HepG2 (cell line): ENCODE data around the gene CLIC1. TPM values are rescaled to one million over a fixed set of nuclear protein-coding genes. Genes with fewer than 3 reads are reported as not detected.
A peak's percentile ranks its signal among the peaks of the same experiment; 100 is the strongest.

Source experiments
- AHR ChIP-seq: IDR thresholded peaks from 2 replicates; pipeline ENCODE4 v1.6.1; 2018; ENCODE audit warnings: missing genetic modification reagents, missing compliant biosample characterization
- FOSL2 ChIP-seq: sonication (generic); formaldehyde crosslinking; IDR thresholded peaks from 2 replicates; pipeline ENCODE4 v1.4.0; 2020; ENCODE audit warnings: missing genetic modification reagents
- HOXA5 ChIP-seq: sonication (generic); formaldehyde crosslinking; IDR thresholded peaks from 2 replicates; pipeline ENCODE4 v1.4.0; 2020; ENCODE audit warnings: missing genetic modification reagents
- ISL2 ChIP-seq: sonication (generic); formaldehyde crosslinking; IDR thresholded peaks from 2 replicates; pipeline ENCODE4 v1.5.0; 2020; ENCODE audit warnings: missing genetic modification reagents
- KLF9 ChIP-seq: IDR thresholded peaks from 2 replicates; pipeline ENCODE4 v1.6.1; 2016; ENCODE audit warnings: low read depth
- MATR3 ChIP-seq: sonication (generic); formaldehyde crosslinking; IDR thresholded peaks from 2 replicates; pipeline ENCODE4 v1.4.0; 2020; ENCODE audit warnings: missing genetic modification reagents
- MED8 ChIP-seq: sonication (generic); formaldehyde crosslinking; IDR thresholded peaks from 2 replicates; pipeline ENCODE4 v1.8.1; 2023; ENCODE audit warnings: mild to moderate bottlenecking, missing genetic modification reagents; ENCODE audit not compliant: insufficient replicate concordance
- MYPOP ChIP-seq: sonication (generic); formaldehyde crosslinking; IDR thresholded peaks from 2 replicates; pipeline ENCODE4 v1.8.1; 2023; ENCODE audit warnings: mild to moderate bottlenecking, moderate library complexity, missing genetic modification reagents
- NONO ChIP-seq, 2 experiments: fragments of 450-650 bp in 1 of 2; sonication (generic) in 1 of 2; formaldehyde crosslinking in 1 of 2; IDR thresholded peaks in 1 of 2; conservative IDR thresholded peaks in 1 of 2; 2 replicates each; pipeline versions ENCODE4 v1.6.1 to v1.8.0; 2017 to 2022; ENCODE audit warnings: mild to moderate bottlenecking in 1 of 2, missing genetic modification reagents in 1 of 2, moderate library complexity in 1 of 2
- RXRA ChIP-seq: sonication (generic); formaldehyde crosslinking; IDR thresholded peaks from 2 replicates; pipeline ENCODE4 v1.5.1; 2020; ENCODE audit warnings: missing genetic modification reagents
- SIN3A ChIP-seq: IDR thresholded peaks from 2 replicates; pipeline ENCODE4 v1.6.1; 2011; ENCODE audit warnings: low read depth, mild to moderate bottlenecking, control low read depth, low read length, borderline replicate concordance
- STAT5B ChIP-seq: sonication (generic); formaldehyde crosslinking; IDR thresholded peaks from 2 replicates; pipeline ENCODE4 v1.4.0; 2020; ENCODE audit warnings: missing genetic modification reagents
- U2AF2 ChIP-seq: fragments of 200-400 bp; formaldehyde crosslinking; IDR thresholded peaks from 2 replicates; pipeline ENCODE4 v1.6.1; 2017; ENCODE audit warnings: low read depth, mild to moderate bottlenecking, low read length
- ZBTB39 ChIP-seq: sonication (generic); formaldehyde crosslinking; IDR thresholded peaks from 2 replicates; pipeline ENCODE4 v1.5.0; 2020; ENCODE audit warnings: missing genetic modification reagents
- ZKSCAN8 ChIP-seq: IDR thresholded peaks from 2 replicates; pipeline ENCODE4 v1.6.1; 2016; ENCODE audit warnings: borderline replicate concordance, missing genetic modification reagents, missing compliant biosample characterization
- ZNF136 ChIP-seq: sonication (generic); formaldehyde crosslinking; IDR thresholded peaks from 2 replicates; pipeline ENCODE4 v1.8.1; 2022; ENCODE audit warnings: low read depth, mild to moderate bottlenecking, moderate library complexity, missing genetic modification reagents
- ZNF589 ChIP-seq: sonication (generic); formaldehyde crosslinking; conservative IDR thresholded peaks from 2 replicates; pipeline ENCODE4 v1.8.0; 2022; ENCODE audit warnings: mild to moderate bottlenecking, moderate library complexity, missing genetic modification reagents
- ZNF75D ChIP-seq: sonication (generic); formaldehyde crosslinking; IDR thresholded peaks from 2 replicates; pipeline ENCODE4 v1.8.1; 2023; ENCODE audit warnings: missing genetic modification reagents, mild to moderate bottlenecking, borderline replicate concordance
- ZNF878 ChIP-seq: sonication (generic); formaldehyde crosslinking; IDR thresholded peaks from 2 replicates; pipeline ENCODE4 v1.8.1; 2023; ENCODE audit warnings: mild to moderate bottlenecking, missing genetic modification reagents, moderate library complexity
- polyA plus RNA-seq, 8 experiments: library from polyadenylated mRNA; depleted of rRNA in 3 of 8; stranded (reverse) in 7 of 8; unstranded in 1 of 8; fragments of >200 nt; fragmentation: Illumina TruSeq in 4 of 8; extraction: Trizol in 4 of 8; gene quantifications; 2 replicates each; pipeline versions ENCODE4 v1.2.1 to v1.2.3, GENCODE V29; 2011 to 2016; ENCODE audit warnings: low read depth in 4 of 8, missing spikeins in 1 of 8, mixed read lengths in 1 of 8; ENCODE audit not compliant: insufficient read depth in 1 of 8
- total RNA-seq, 5 experiments: library from RNA; depleted of rRNA; stranded (reverse); fragments of >200 nt; fragmentation: Illumina TruSeq; extraction: Trizol; gene quantifications; 2 replicates each; pipeline ENCODE4 v1.2.3, GENCODE V29; 2016; ENCODE audit warnings: low read depth in 1 of 5
- TF ChIP-seq, protein P1 (sequence below): IDR thresholded peaks from 2 replicates; pipeline ENCODE4 v1.6.1; 2016; ENCODE audit warnings: missing compliant biosample characterization, missing genetic modification reagents, borderline replicate concordance
- TF ChIP-seq, protein P2 (sequence below): sonication (generic); formaldehyde crosslinking; IDR thresholded peaks from 2 replicates; pipeline ENCODE4 v1.4.0; 2020; ENCODE audit warnings: missing genetic modification reagents, mild to moderate bottlenecking, borderline replicate concordance

The CLIC1 gene
- total and polyA plus RNA-seq, 2 of the 13 experiments (the other 11 are each of a cell fraction or from before 2014, with no cell fraction given), result 602 to 891 TPM

DNA sequence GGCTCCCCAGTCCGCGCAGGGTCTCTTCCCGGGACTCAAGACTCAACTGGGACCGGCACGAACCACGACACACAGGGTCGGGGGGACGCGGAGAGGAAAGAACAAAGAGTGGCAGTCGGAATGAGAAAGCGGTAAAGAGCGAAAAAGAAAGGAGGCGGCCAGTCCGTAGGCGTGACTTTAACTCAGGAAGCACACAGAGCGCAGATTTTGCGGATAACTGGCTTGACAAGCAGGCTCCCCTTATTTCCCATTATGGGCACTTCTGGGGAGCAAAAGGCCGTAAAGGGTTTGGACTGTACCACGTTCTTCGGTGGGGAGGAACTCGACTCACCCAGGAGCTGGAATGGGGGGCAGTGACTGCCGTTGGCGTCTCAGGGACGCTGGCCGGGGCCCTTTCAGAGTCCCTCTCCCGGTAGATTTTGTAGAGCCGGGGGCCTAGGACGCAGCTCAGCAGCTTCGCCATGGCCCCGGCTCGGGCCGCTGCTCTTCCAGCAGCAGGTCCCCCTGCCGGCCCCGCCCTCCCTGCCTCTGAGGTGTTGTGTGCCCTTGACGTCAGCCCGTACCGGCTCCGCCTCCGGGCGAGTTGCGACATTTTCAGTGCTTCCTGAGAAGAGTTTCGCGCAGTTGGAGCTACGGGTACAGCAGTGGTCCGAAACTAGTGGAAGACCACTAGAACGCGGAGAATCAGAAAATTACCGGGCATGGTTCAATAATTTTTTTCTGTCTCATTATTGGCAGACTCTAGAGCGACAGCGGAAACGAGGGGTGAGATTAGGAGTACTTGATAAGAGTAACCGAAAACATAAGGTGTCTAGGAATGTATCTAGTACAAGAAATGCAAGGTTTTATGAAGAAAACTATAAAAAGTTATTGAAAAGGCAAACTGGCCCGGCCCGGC is 33.3 kb downstream of the CLIC1 start, which contains the start of gene ABHD16A (continued):
- TF ChIP-seq NONO (IDR thresholded peaks at IDR 0.05) (no peak), NONO (CRISPR knock-in tag; conservative IDR thresholded peaks at IDR 0.05) (peak; percentile 94), ZKSCAN8 (CRISPR knock-in tag) (peak; percentile 79; the same call in 1 of the 2 replicates), AHR (CRISPR knock-in tag) (peak; percentile 18; the same call in 1 of the 2 replicates), MATR3 (no peak), ZNF589 (CRISPR knock-in tag) (0 out of 2 replicates have a peak, but pooled peaks have one; percentile 23), ZBTB39 (0 out of 2 replicates have a peak, but pooled peaks have one; percentile 44), ZNF878 (CRISPR knock-in tag) (no peak), FOSL2 (CRISPR knock-in tag) (peak; percentile 74; the same call in 1 of the 2 replicates), STAT5B (CRISPR knock-in tag) (no peak), U2AF2 (no peak), MYPOP (CRISPR knock-in tag) (peak; percentile 82), MED8 (CRISPR knock-in tag) (peak; percentile 73), ISL2 (no peak; the same call in none of the 2 replicates), HOXA5 (CRISPR knock-in tag) (peak; percentile 75; the same call in 1 of the 2 replicates), ZNF136 (CRISPR knock-in tag) (peak; percentile 77; the same call in 1 of the 2 replicates), KLF9 (peak; percentile 53), RXRA (CRISPR knock-in tag) (peak; percentile 64), ZNF75D (CRISPR knock-in tag) (0 out of 2 replicates have a peak, but pooled peaks have one; percentile 48), SIN3A (peak; percentile 77; the same call in 1 of the 2 replicates)
- TF ChIP-seq, protein P1, sequence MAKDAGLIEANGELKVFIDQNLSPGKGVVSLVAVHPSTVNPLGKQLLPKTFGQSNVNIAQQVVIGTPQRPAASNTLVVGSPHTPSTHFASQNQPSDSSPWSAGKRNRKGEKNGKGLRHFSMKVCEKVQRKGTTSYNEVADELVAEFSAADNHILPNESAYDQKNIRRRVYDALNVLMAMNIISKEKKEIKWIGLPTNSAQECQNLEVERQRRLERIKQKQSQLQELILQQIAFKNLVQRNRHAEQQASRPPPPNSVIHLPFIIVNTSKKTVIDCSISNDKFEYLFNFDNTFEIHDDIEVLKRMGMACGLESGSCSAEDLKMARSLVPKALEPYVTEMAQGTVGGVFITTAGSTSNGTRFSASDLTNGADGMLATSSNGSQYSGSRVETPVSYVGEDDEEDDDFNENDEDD (CRISPR knock-in tag), result 0 out of 2 replicates have a peak, but pooled peaks have one; percentile 56
- TF ChIP-seq, protein P2, sequence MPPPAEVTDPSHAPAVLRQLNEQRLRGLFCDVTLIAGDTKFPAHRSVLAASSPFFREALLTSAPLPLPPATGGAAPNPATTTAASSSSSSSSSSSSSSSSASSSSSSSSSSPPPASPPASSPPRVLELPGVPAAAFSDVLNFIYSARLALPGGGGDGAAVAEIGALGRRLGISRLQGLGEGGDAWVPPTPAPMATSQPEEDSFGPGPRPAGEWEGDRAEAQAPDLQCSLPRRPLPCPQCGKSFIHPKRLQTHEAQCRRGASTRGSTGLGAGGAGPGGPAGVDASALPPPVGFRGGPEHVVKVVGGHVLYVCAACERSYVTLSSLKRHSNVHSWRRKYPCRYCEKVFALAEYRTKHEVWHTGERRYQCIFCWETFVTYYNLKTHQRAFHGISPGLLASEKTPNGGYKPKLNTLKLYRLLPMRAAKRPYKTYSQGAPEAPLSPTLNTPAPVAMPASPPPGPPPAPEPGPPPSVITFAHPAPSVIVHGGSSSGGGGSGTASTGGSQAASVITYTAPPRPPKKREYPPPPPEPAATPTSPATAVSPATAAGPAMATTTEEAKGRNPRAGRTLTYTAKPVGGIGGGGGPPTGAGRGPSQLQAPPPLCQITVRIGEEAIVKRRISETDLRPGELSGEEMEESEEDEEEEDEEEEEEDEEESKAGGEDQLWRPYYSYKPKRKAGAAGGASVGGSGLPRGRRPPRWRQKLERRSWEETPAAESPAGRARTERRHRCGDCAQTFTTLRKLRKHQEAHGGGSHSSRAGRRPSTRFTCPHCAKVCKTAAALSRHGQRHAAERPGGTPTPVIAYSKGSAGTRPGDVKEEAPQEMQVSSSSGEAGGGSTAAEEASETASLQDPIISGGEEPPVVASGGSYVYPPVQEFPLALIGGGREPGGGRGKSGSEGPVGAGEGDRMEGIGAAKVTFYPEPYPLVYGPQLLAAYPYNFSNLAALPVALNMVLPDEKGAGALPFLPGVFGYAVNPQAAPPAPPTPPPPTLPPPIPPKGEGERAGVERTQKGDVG (CRISPR knock-in tag), result no peak
